Measurements from ENCODE around the gene ADGRD1.

The ADGRD1 gene

GRCh38 chr12:130984183-130985058 lies 30.7 kb downstream of the ADGRD1 start:
- TF ChIP-seq TEAD4 (IDR thresholded peaks at IDR 0.05) (no peak), CEBPB (IDR thresholded peaks at IDR 0.05) (no peak), EP300 (IDR thresholded peaks at IDR 0.05; ENCODE audit: borderline replicate concordance) (no peak)

- no peak for TF ChIP-seq CEBPB (IDR thresholded peaks at IDR 0.05)
- no peak for TF ChIP-seq RAD21 (IDR thresholded peaks at IDR 0.05; ENCODE audit: low read depth)
- TF ChIP-seq TEAD4 (IDR thresholded peaks at IDR 0.05): no peak
- no peak for TF ChIP-seq REST (IDR thresholded peaks at IDR 0.05; ENCODE audit: low read depth)
- TF ChIP-seq, protein P1, sequence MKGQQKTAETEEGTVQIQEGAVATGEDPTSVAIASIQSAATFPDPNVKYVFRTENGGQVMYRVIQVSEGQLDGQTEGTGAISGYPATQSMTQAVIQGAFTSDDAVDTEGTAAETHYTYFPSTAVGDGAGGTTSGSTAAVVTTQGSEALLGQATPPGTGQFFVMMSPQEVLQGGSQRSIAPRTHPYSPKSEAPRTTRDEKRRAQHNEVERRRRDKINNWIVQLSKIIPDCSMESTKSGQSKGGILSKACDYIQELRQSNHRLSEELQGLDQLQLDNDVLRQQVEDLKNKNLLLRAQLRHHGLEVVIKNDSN (IDR thresholded peaks at IDR 0.05): no peak
Observed at GRCh38 chr12:130987151-130987931, 33.6 kb downstream of the ADGRD1 start.

DNA sequence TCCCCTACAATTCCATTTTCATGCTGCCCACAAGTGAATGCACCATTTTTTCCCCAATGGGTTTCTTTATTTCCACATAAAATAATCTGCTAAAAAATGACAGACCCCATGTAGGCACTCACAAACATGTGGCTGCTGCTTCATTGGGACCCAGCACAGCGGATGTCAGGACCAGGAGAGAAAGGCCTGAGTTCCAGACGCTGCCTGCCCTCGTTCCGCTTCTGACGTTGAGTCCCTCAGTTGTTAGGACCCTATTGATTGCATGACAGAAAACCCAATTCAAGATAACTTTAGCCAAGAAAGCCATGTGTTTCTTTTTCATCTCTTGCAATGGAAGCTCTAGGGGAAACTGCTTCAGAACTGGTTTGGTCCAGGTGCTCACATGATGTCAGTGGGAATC lies 34.6 kb downstream of the ADGRD1 start:
- TF ChIP-seq RAD21 (IDR thresholded peaks at IDR 0.05; ENCODE audit: low read depth): no peak
- TF ChIP-seq, protein P2, sequence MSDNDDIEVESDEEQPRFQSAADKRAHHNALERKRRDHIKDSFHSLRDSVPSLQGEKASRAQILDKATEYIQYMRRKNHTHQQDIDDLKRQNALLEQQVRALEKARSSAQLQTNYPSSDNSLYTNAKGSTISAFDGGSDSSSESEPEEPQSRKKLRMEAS (IDR thresholded peaks at IDR 0.05): no peak
- TF ChIP-seq REST (IDR thresholded peaks at IDR 0.05; ENCODE audit: low read depth): no peak
- no peak for TF ChIP-seq TCF12 (IDR thresholded peaks at IDR 0.05; ENCODE audit: low read depth)
- no peak for TF ChIP-seq YY1 (IDR thresholded peaks at IDR 0.05; ENCODE audit: low read depth)
- TF ChIP-seq EGR1 (IDR thresholded peaks at IDR 0.05): no peak
- no peak for TF ChIP-seq FOXM1 (IDR thresholded peaks at IDR 0.05; ENCODE audit: borderline replicate concordance, low read depth)
- TF ChIP-seq TAF1 (IDR thresholded peaks at IDR 0.05; ENCODE audit: low read depth): no peak
- TF ChIP-seq, protein P1 (IDR thresholded peaks at IDR 0.05): no peak
- TF ChIP-seq NFIC (IDR thresholded peaks at IDR 0.05): no peak
- TF ChIP-seq ZBTB7A (IDR thresholded peaks at IDR 0.05; ENCODE audit: low read depth): no peak
- TF ChIP-seq EP300 (IDR thresholded peaks at IDR 0.05; ENCODE audit: borderline replicate concordance): no peak
- no peak for TF ChIP-seq TEAD4 (IDR thresholded peaks at IDR 0.05)
- TF ChIP-seq CREB1 (IDR thresholded peaks at IDR 0.05; ENCODE audit: low read depth): no peak
- no peak for TF ChIP-seq CEBPB (IDR thresholded peaks at IDR 0.05)

DNA sequence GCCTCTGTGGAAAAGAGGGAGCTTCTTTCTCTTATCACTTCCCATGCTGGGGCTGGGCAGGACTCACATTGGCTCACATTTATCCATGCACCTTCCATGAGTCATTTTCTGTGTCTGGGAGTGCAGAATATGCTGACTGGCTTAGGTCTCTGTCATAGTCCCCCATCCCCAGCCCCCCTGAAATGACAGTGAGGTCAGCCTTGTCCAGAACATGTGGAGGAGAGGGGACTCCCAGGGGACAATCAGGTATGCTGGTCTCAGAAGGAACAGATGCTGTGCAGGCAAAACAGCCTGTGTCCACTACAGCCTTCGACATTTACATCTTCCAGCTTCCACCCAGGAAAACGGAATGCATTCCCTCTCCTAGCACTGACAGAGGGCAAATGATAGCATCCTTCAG lies 35.0 kb downstream of the ADGRD1 start:
- TF ChIP-seq EP300 (IDR thresholded peaks at IDR 0.05; ENCODE audit: borderline replicate concordance): no peak
- no peak for TF ChIP-seq CREB1 (IDR thresholded peaks at IDR 0.05; ENCODE audit: low read depth)
- no peak for TF ChIP-seq NFIC (IDR thresholded peaks at IDR 0.05)
- TF ChIP-seq TEAD4 (IDR thresholded peaks at IDR 0.05): no peak
- no peak for TF ChIP-seq CEBPB (IDR thresholded peaks at IDR 0.05)
- no peak for TF ChIP-seq REST (IDR thresholded peaks at IDR 0.05; ENCODE audit: low read depth)
- no peak for TF ChIP-seq EGR1 (IDR thresholded peaks at IDR 0.05)
- no peak for TF ChIP-seq TCF12 (IDR thresholded peaks at IDR 0.05; ENCODE audit: low read depth)
